ENCODE results near the gene DUSP23. TPM values are rescaled to one million over a fixed set of nuclear protein-coding genes. Genes with fewer than 3 reads are reported as not detected.
A peak's percentile ranks its signal among the peaks of the same experiment; 100 is the strongest.

DUSP23 gene
- 10 to 100 TPM; 21.9 to 26.5 TPM for total RNA-seq

GRCh38 chr1:159780583-159781582, at the start of gene DUSP23:
Gene DUSP23 (plus strand): TSS chr1:159780962. CDS start chr1:159781101, 139 bp downstream.
- CTCF ChIA-PET, result interaction anchor here (0.7 to 4.4 kb wide), 13 partner anchors 9 to 244 kb away, joined by 3 to 70 read pairs (median 5); partner anchors contain the start of genes FCRL6 and TAGLN2
- Mint-ChIP-seq H3K27me3 (ENCODE audit: low read depth) (peaks cover 17% of the 10 kb centered on the region), H3K4me3 (peak within 1 kb of the TSS; percentile 75), H3K9me3 (ENCODE audit: insufficient read depth) (no peaks in the 10 kb centered on the region), H3K27ac (peak within 1 kb of the TSS; percentile 56), H3K4me1 (ENCODE audit: low read depth) (peaks cover 35% of the 10 kb centered on the region), H3K36me3 (ENCODE audit: low read depth) (no peaks in the 10 kb centered on the region)
- peak; percentile 97 for DNase-seq
- peak; percentile 99 for ATAC-seq
- POLR2A ChIA-PET, result no interaction called here

DNA sequence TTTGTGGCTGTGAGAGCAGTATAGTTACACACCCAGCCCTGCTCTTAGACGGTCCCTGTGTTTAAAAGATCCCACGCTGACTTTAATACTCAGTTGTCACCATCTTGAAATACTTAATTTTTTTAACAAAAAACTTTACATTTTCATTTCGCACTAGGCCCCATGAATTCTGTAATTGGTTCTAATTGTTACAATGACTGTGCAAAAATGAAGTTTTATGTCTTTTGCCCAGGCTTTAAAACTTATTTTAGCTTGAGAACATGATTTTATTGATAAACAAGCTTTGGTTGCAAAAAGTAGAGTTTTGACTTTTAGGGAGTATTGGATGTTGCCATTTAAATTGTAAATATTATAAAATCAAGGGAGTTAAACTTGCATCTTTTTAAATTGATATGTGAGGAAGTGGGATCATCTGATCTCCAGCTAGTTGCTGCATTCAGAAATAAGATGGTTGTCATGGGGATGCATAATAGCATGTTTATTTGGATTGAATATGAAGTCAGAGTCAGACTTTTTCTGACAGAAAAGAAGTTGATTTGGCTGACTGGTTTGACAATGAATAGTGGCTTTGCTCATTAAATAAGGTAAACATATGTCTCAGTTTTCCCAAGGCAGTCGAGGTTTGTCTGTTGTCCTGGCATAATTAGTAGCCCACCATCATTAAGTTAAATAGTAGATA, 43.4 kb upstream of the DUSP23 start:
- Mint-ChIP-seq H3K4me1 (ENCODE audit: low read depth) (no peaks in the 10 kb centered on the region), H3K4me3 (no peak overlapping the region), H3K27me3 (ENCODE audit: low read depth) (peaks cover 2% of the 10 kb centered on the region), H3K9me3 (ENCODE audit: insufficient read depth) (no peaks in the 10 kb centered on the region), H3K27ac (no peak overlapping the region), H3K36me3 (ENCODE audit: low read depth) (no peaks in the 10 kb centered on the region)
- no peak for DNase-seq
- CTCF ChIA-PET, result no interaction called here
- no peak for ATAC-seq
- POLR2A ChIA-PET, result no interaction called here

GRCh38 chr1:159743651-159744410, 36.9 kb upstream of the DUSP23 start:
- ChIA-PET CTCF (no interaction called here), POLR2A (no interaction called here)
- H3K27ac Mint-ChIP-seq, result no peak overlapping the region
- H3K4me1 Mint-ChIP-seq (ENCODE audit: low read depth), result no peaks in the 10 kb centered on the region
- DNase-seq (no peak), ATAC-seq (no peak)
- no peaks in the 10 kb centered on the region for H3K9me3 Mint-ChIP-seq (ENCODE audit: insufficient read depth)
- no peaks in the 10 kb centered on the region for H3K36me3 Mint-ChIP-seq (ENCODE audit: low read depth)
- H3K27me3 Mint-ChIP-seq (ENCODE audit: low read depth), result peaks cover 4% of the 10 kb centered on the region
- no peak overlapping the region for H3K4me3 Mint-ChIP-seq

GRCh38 chr1:159746666-159747065, 34.1 kb upstream of the DUSP23 start:
- Mint-ChIP-seq H3K36me3 (ENCODE audit: low read depth) (no peaks in the 10 kb centered on the region), H3K27ac (no peak overlapping the region), H3K9me3 (ENCODE audit: insufficient read depth) (no peaks in the 10 kb centered on the region), H3K4me3 (no peak overlapping the region), H3K4me1 (ENCODE audit: low read depth) (no peaks in the 10 kb centered on the region), H3K27me3 (ENCODE audit: low read depth) (peaks cover 4% of the 10 kb centered on the region)
- ChIA-PET CTCF (no interaction called here), POLR2A (no interaction called here)
- no peak for ATAC-seq
- no peak for DNase-seq

DNA sequence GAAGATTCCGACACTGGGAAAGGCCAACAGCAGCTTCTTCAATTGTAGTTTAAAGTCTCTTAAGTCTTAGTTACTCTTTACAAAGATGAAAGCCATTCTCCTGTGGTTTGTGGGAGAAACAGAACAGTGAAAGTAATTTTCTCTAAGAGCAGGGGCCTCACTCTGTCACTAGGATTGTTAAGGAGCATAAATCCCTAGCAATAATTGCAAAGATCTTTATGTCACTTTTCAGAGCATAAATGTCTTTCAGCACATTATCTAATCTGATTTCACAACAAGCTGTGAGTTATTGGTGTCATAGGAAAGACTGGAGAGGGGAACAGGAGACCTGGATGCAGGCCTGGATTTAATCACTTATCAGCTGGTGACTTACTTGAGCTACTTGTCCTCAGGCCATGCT, 32.4 kb upstream of the DUSP23 start:
- Mint-ChIP-seq H3K4me1 (ENCODE audit: low read depth) (no peaks in the 10 kb centered on the region), H3K36me3 (ENCODE audit: low read depth) (no peaks in the 10 kb centered on the region), H3K27ac (no peak overlapping the region), H3K9me3 (ENCODE audit: insufficient read depth) (no peaks in the 10 kb centered on the region), H3K4me3 (no peak overlapping the region), H3K27me3 (ENCODE audit: low read depth) (peaks cover 2% of the 10 kb centered on the region)
- ATAC-seq (no peak), DNase-seq (no peak)
- CTCF ChIA-PET, result no interaction called here
- POLR2A ChIA-PET, result no interaction called here

DNA sequence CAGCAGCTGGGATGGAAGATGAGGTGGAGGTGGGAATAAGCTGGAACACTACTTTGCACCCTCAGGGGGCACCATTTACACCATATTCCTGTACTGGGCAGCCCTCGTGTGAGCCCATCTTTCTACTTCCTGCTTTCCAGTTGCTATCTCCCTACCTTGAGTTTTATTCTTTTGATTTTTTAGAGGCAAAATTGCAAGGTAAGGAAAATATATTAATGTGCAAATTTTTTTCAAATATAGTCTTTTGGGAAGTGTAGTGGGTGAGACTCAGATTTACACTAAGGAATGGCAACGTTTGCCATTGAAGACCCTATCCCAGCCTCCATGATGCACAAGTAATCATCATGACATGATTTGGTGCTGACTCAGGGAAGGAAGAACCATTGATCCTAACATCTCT, 31.1 kb upstream of the DUSP23 start:
- no peaks in the 10 kb centered on the region for H3K9me3 Mint-ChIP-seq (ENCODE audit: insufficient read depth)
- no peaks in the 10 kb centered on the region for H3K4me1 Mint-ChIP-seq (ENCODE audit: low read depth)
- CTCF ChIA-PET, result interaction anchor here (0.6 kb wide), 1 partner anchor 8 kb away, joined by 3 read pairs; no protein-coding TSS in a partner anchor
- POLR2A ChIA-PET, result no interaction called here
- peaks cover 2% of the 10 kb centered on the region for H3K27me3 Mint-ChIP-seq (ENCODE audit: low read depth)
- no peak for ATAC-seq
- H3K27ac Mint-ChIP-seq, result no peak overlapping the region
- no peak for DNase-seq
- H3K36me3 Mint-ChIP-seq (ENCODE audit: low read depth), result no peaks in the 10 kb centered on the region
- H3K4me3 Mint-ChIP-seq, result no peak overlapping the region

DNA sequence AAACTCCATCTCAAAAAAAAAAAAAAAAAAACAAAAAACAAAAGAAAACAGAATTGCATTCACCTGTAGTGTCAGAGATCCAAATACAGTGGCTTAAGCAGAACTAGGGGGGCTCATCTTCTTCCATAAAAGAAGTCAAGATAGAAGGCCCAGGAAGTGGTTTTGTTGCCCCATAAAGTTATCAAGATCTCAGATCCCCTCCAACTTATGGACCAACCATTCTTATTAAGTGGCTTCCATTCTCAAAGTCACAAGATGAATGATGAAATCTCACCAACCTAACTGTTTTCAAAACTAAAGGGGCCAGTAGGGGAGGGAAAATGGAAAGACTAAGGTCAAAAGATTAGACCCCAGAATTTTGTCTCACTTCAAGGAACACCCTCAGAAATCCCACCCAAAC, 30.1 kb upstream of the DUSP23 start:
- H3K4me3 Mint-ChIP-seq, result no peak overlapping the region
- H3K27ac Mint-ChIP-seq, result no peak overlapping the region
- no peak for DNase-seq
- ChIA-PET POLR2A (no interaction called here), CTCF (no interaction called here)
- H3K27me3 Mint-ChIP-seq (ENCODE audit: low read depth), result peaks cover 2% of the 10 kb centered on the region
- ATAC-seq, result no peak
- no peaks in the 10 kb centered on the region for H3K36me3 Mint-ChIP-seq (ENCODE audit: low read depth)
- no peaks in the 10 kb centered on the region for H3K4me1 Mint-ChIP-seq (ENCODE audit: low read depth)
- H3K9me3 Mint-ChIP-seq (ENCODE audit: insufficient read depth), result no peaks in the 10 kb centered on the region

DNA sequence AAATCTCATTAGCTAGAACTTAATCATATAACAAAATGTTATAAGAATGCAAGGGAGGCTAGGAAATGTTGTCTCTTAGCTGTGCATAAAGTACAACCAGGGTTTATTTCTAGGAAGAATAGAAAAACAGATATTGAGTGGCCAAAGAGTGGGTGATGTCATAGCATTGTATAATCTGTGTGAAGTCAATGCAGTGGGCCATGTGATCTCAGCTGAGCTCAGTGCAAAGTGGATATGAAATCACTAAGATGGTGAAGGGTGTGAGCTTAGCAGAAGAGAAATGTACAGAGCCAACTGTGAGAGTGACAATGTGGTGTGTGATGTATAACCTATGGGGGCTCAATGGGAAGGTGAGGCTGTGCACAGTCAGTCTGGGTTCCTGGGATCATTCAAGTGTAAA, 29.7 kb upstream of the DUSP23 start:
- no peak overlapping the region for H3K4me3 Mint-ChIP-seq
- H3K27ac Mint-ChIP-seq, result no peak overlapping the region
- no peaks in the 10 kb centered on the region for H3K36me3 Mint-ChIP-seq (ENCODE audit: low read depth)
- no peaks in the 10 kb centered on the region for H3K4me1 Mint-ChIP-seq (ENCODE audit: low read depth)
- ChIA-PET CTCF (no interaction called here), POLR2A (no interaction called here)
- DNase-seq, result no peak
- no peak for ATAC-seq
- H3K27me3 Mint-ChIP-seq (ENCODE audit: low read depth), result peaks cover 2% of the 10 kb centered on the region
- no peaks in the 10 kb centered on the region for H3K9me3 Mint-ChIP-seq (ENCODE audit: insufficient read depth)

DNA sequence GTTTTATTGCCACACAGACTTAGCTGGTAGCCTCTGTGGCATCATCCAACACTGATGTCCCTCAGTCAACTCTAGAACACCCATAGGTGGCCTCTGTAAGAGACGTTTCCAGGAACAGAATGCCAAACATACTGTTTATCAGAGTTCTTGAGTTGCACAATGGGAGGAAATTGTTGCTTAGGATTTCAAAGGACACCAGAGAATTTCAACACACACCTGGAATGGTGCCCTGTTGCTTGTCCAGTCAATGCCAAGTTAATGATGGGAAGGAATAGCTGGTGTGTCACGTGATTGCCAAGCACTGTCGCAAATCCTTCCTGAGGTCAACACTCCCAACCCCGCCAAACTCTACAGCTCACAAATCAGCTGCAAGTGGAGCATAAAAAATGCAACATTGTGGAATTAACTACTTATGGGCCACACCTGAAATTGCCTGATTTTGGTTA, 28.6 kb upstream of the DUSP23 start:
- CTCF ChIA-PET, result no interaction called here
- ATAC-seq (no peak), DNase-seq (no peak)
- H3K36me3 Mint-ChIP-seq (ENCODE audit: low read depth), result no peaks in the 10 kb centered on the region
- no peak overlapping the region for H3K4me3 Mint-ChIP-seq
- no peaks in the 10 kb centered on the region for H3K4me1 Mint-ChIP-seq (ENCODE audit: low read depth)
- POLR2A ChIA-PET, result no interaction called here
- peaks cover 4% of the 10 kb centered on the region for H3K27me3 Mint-ChIP-seq (ENCODE audit: low read depth)
- H3K9me3 Mint-ChIP-seq (ENCODE audit: insufficient read depth), result no peaks in the 10 kb centered on the region
- H3K27ac Mint-ChIP-seq, result no peak overlapping the region

GRCh38 chr1:159753386-159753785, 27.4 kb upstream of the DUSP23 start:
- H3K9me3 Mint-ChIP-seq (ENCODE audit: insufficient read depth), result no peaks in the 10 kb centered on the region
- POLR2A ChIA-PET, result no interaction called here
- H3K36me3 Mint-ChIP-seq (ENCODE audit: low read depth), result no peaks in the 10 kb centered on the region
- CTCF ChIA-PET, result no interaction called here
- no peaks in the 10 kb centered on the region for H3K4me1 Mint-ChIP-seq (ENCODE audit: low read depth)
- DNase-seq (no peak), ATAC-seq (no peak)
- no peak overlapping the region for H3K27ac Mint-ChIP-seq
- no peak overlapping the region for H3K4me3 Mint-ChIP-seq
- H3K27me3 Mint-ChIP-seq (ENCODE audit: low read depth), result peaks cover 4% of the 10 kb centered on the region

GRCh38 chr1:159755451-159756007, 25.2 kb upstream of the DUSP23 start:
- H3K9me3 Mint-ChIP-seq (ENCODE audit: insufficient read depth), result no peaks in the 10 kb centered on the region
- ATAC-seq (no peak), DNase-seq (no peak)
- H3K27me3 Mint-ChIP-seq (ENCODE audit: low read depth), result peaks cover 4% of the 10 kb centered on the region
- H3K36me3 Mint-ChIP-seq (ENCODE audit: low read depth), result no peaks in the 10 kb centered on the region
- H3K27ac Mint-ChIP-seq, result no peak overlapping the region
- ChIA-PET CTCF (no interaction called here), POLR2A (no interaction called here)
- no peak overlapping the region for H3K4me3 Mint-ChIP-seq
- H3K4me1 Mint-ChIP-seq (ENCODE audit: low read depth), result no peaks in the 10 kb centered on the region

Data from activated CD8-positive, alpha-beta T cell treated with anti-CD3 and anti-CD28 coated beads, Interleukin-2, amount 10 ng/mL, durations not matched to agents 7 days and 5 days (primary cell).